HL-60 (cell line): Measurements from ENCODE around the gene SV2C.

Experiments used
- DNase-seq, 2 experiments: peaks; one replicate each; pipeline ENCODE4 v3.0.0-alpha.2; 2010 to 2020; ENCODE audit warnings: low read depth in 1 of 2, low spot score in 1 of 2
- H3K27ac ChIP-seq: fragments of 250-450 bp; sonication (Bioruptor Pico); replicated peaks from 2 replicates; pipeline ENCODE4 v1.5.1; 2020; ENCODE audit warnings: mild to moderate bottlenecking, moderate library complexity
- H3K27me3 ChIP-seq: fragments of 250-450 bp; sonication (Bioruptor Pico); 2 replicates; pipeline ENCODE4 v1.5.1; 2021; ENCODE audit warnings: mild to moderate bottlenecking, moderate library complexity; ENCODE audit not compliant: insufficient read depth, poor library complexity, severe bottlenecking
- H3K4me3 ChIP-seq: replicated peaks from 2 replicates; pipeline ENCODE4 v1.5.1; 2011; ENCODE audit warnings: mild to moderate bottlenecking, control low read depth, low read length; ENCODE audit not compliant: insufficient read depth
- CTCF ChIP-seq: IDR thresholded peaks from one replicate; pipeline ENCODE4 v1.5.1; 2011; ENCODE audit warnings: low read length, control low read depth, inconsistent platforms; ENCODE audit not compliant: insufficient read depth
- GABPA ChIP-seq: IDR thresholded peaks from 2 replicates; pipeline ENCODE4 v1.6.1; 2012; ENCODE audit warnings: low read depth
- POLR2AphosphoS5 ChIP-seq: IDR thresholded peaks from 2 replicates; pipeline ENCODE4 v1.6.1; 2012; ENCODE audit warnings: low read depth
- SPI1 ChIP-seq: IDR thresholded peaks from 2 replicates; pipeline ENCODE4 v1.6.1; 2012; ENCODE audit warnings: low read depth, mild to moderate bottlenecking, borderline replicate concordance
- TF ChIP-seq, protein P1 (sequence below): IDR thresholded peaks from 2 replicates; pipeline ENCODE4 v1.6.1; 2012; ENCODE audit warnings: low read depth; ENCODE audit not compliant: insufficient replicate concordance

SV2C gene

DNA sequence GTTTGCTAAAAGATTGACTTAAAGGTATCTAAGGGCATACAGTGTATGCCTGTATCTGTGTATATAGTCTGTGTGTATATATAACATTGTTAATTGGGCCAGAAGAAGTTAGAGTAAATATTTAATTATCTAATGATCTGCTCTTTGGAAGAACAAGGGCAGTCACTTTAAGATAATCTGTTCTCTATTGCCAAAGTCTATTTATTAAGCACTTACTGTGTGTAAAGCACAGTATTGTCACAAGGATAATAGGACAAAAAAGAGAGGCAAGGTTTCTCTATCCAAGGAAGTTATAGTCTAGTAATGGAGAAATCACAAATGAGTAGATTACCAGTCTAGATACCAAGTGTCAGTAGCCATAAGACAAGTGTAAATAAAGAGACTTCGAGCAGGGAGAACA, 51.5 kb downstream of the SV2C start:
- TF ChIP-seq SPI1 (no peak), GABPA (no peak), CTCF (no peak)
- TF ChIP-seq, protein P1, sequence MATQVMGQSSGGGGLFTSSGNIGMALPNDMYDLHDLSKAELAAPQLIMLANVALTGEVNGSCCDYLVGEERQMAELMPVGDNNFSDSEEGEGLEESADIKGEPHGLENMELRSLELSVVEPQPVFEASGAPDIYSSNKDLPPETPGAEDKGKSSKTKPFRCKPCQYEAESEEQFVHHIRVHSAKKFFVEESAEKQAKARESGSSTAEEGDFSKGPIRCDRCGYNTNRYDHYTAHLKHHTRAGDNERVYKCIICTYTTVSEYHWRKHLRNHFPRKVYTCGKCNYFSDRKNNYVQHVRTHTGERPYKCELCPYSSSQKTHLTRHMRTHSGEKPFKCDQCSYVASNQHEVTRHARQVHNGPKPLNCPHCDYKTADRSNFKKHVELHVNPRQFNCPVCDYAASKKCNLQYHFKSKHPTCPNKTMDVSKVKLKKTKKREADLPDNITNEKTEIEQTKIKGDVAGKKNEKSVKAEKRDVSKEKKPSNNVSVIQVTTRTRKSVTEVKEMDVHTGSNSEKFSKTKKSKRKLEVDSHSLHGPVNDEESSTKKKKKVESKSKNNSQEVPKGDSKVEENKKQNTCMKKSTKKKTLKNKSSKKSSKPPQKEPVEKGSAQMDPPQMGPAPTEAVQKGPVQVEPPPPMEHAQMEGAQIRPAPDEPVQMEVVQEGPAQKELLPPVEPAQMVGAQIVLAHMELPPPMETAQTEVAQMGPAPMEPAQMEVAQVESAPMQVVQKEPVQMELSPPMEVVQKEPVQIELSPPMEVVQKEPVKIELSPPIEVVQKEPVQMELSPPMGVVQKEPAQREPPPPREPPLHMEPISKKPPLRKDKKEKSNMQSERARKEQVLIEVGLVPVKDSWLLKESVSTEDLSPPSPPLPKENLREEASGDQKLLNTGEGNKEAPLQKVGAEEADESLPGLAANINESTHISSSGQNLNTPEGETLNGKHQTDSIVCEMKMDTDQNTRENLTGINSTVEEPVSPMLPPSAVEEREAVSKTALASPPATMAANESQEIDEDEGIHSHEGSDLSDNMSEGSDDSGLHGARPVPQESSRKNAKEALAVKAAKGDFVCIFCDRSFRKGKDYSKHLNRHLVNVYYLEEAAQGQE, result no peak
- H3K27me3 ChIP-seq, result no peaks in the 10 kb centered on the region
- no peak overlapping the region for H3K27ac ChIP-seq
- no peak overlapping the region for H3K4me3 ChIP-seq
- DNase-seq, result no peak

DNA sequence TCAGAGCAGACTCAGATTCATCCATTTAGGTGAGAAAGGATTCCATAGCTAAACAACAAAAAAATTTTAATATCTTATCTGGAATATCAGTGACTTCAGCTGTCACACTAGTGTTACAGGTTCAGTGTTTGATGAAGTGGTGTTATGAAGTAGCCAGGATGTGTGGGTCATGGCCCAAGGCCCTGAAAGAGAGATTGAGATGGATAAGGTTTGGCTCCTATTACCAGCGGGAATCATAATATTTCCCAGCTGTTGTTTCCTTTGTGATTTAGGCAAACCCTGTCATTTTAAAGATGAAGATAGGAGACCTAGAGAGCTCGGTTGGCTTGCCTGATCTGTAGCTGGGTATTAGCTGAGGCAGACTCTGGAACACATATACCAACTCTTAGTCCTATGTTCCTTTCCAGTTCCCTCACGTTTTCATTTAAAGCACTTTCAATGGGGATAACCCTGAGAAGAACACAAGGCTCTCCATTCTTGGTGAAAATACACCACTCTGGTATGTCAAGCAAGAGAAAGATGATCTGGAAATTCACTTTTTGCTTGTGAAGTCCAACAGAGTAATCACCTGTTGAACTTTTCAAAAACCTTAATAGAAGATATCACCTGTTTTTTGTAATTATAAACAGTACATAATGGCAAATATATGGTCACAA, 54.8 kb downstream of the SV2C start:
- DNase-seq, result no peak
- Histone ChIP-seq H3K27me3 (no peaks in the 10 kb centered on the region), H3K4me3 (no peak overlapping the region), H3K27ac (no peak overlapping the region)
- TF ChIP-seq CTCF (no peak), GABPA (no peak), SPI1 (no peak), POLR2AphosphoS5 (no peak)
- TF ChIP-seq, protein P1, result no peak

- H3K27ac ChIP-seq, result no peak overlapping the region
- H3K4me3 ChIP-seq, result no peak overlapping the region
- no peaks in the 10 kb centered on the region for H3K27me3 ChIP-seq
- no peak for TF ChIP-seq POLR2AphosphoS5
- no peak for TF ChIP-seq SPI1
- no peak for TF ChIP-seq CTCF
- TF ChIP-seq, protein P1, result no peak
- TF ChIP-seq GABPA, result no peak
- no peak for DNase-seq
These were observed 60.7 kb downstream of the SV2C start for GRCh38 chr5:76143884-76144283.
